Muscle layer of colon (tissue), 2 donors: ENCODE data around the gene APOBEC3B.
"Not testable (repeated sequence)": the region's sequence is repeated elsewhere in the genome, so short reads cannot be mapped to it uniquely, and the experiment has no call there.

ENCODE experiments used
- H3K27ac ChIP-seq: one replicate; pipeline ENCODE4 v1.7.0; 2013; ENCODE audit warnings: low read depth, mild to moderate bottlenecking, low read length, moderate library complexity
- H3K27me3 ChIP-seq, 2 donors: one replicate each; pipeline ENCODE4 v1.7.0; 2013; ENCODE audit warnings: low read length in 2 of 2, mild to moderate bottlenecking in 2 of 2; ENCODE audit not compliant: insufficient read depth in 2 of 2, control insufficient read depth in 1 of 2
- H3K36me3 ChIP-seq: one replicate; pipeline ENCODE4 v1.7.0; 2013; ENCODE audit warnings: mild to moderate bottlenecking, low read length; ENCODE audit not compliant: insufficient read depth
- H3K4me1 ChIP-seq: one replicate; pipeline ENCODE4 v1.7.0; 2013; ENCODE audit warnings: mild to moderate bottlenecking, low read length; ENCODE audit not compliant: insufficient read depth
- H3K4me3 ChIP-seq, 2 donors: one replicate each; pipeline ENCODE4 v1.7.0; 2013; ENCODE audit warnings: low read length in 2 of 2, low read depth in 1 of 2, mild to moderate bottlenecking in 1 of 2, moderate library complexity in 1 of 2
- H3K9ac ChIP-seq: one replicate; pipeline ENCODE4 v1.7.0; 2013; ENCODE audit warnings: low read length
- H3K9me3 ChIP-seq: one replicate; pipeline ENCODE4 v1.7.0; 2013; ENCODE audit warnings: mild to moderate bottlenecking, low read length
- donor health status: abdominal sarcoma.
- donor health status: Adenocarcinoma of cecum.

APOBEC3B gene

GRCh38 chr22:38984784-38985757 lies 2.9 kb downstream of the APOBEC3B start:
- not testable (repeated sequence) for H3K9ac ChIP-seq, H3K4me3 ChIP-seq, H3K9me3 ChIP-seq, H3K27ac ChIP-seq, H3K36me3 ChIP-seq, H3K27me3 ChIP-seq
- H3K4me1 ChIP-seq = peaks cover 12% of the 10 kb centered on the region

GRCh38 chr22:38986629-38987028 lies 4.5 kb downstream of the APOBEC3B start:
- Histone ChIP-seq H3K36me3 (no peaks in the 10 kb centered on the region), H3K4me1 (peaks cover 8% of the 10 kb centered on the region), H3K9me3 (no peaks in the 10 kb centered on the region), H3K4me3 (no peak overlapping the region), H3K27ac (no peak overlapping the region), H3K27me3 (no peaks in the 10 kb centered on the region), H3K9ac (no peak overlapping the region)

GRCh38 chr22:38987171-38987895 lies 5.2 kb downstream of the APOBEC3B start:
- Histone ChIP-seq H3K9me3 (no peaks in the 10 kb centered on the region), H3K27ac (no peak overlapping the region), H3K9ac (no peak overlapping the region), H3K36me3 (no peaks in the 10 kb centered on the region), H3K4me1 (peaks cover 6% of the 10 kb centered on the region), H3K4me3 (no peak overlapping the region), H3K27me3 (no peaks in the 10 kb centered on the region)

- H3K27me3 ChIP-seq = no peaks in the 10 kb centered on the region
- no peak overlapping the region for H3K27ac ChIP-seq
- H3K9me3 ChIP-seq = no peaks in the 10 kb centered on the region
- no peaks in the 10 kb centered on the region for H3K36me3 ChIP-seq
- H3K4me1 ChIP-seq = no peaks in the 10 kb centered on the region
- H3K9ac ChIP-seq = no peak overlapping the region
- no peak overlapping the region for H3K4me3 ChIP-seq
These were observed 7.3 kb downstream of the APOBEC3B start for GRCh38 chr22:38989466-38989865.

GRCh38 chr22:38992871-38993371 lies 10.8 kb downstream of the APOBEC3B start:
- H3K4me3 ChIP-seq, H3K27me3 ChIP-seq, H3K4me1 ChIP-seq, H3K9ac ChIP-seq, H3K9me3 ChIP-seq, H3K27ac ChIP-seq, H3K36me3 ChIP-seq: not testable (repeated sequence)

GRCh38 chr22:38996105-38996504 lies 14.0 kb downstream of the APOBEC3B start:
- H3K36me3 ChIP-seq = no peaks in the 10 kb centered on the region
- H3K4me3 ChIP-seq = no peak overlapping the region
- H3K4me1 ChIP-seq = no peaks in the 10 kb centered on the region
- no peaks in the 10 kb centered on the region for H3K9me3 ChIP-seq
- H3K27me3 ChIP-seq = peaks cover 0 to 5% of the 10 kb centered on the region in 2 donors
- H3K27ac ChIP-seq = no peak overlapping the region
- no peak overlapping the region for H3K9ac ChIP-seq

GRCh38 chr22:38997518-38997917 lies 15.4 kb downstream of the APOBEC3B start:
- H3K9ac ChIP-seq = no peak overlapping the region
- H3K27ac ChIP-seq = no peak overlapping the region
- H3K36me3 ChIP-seq = no peaks in the 10 kb centered on the region
- no peaks in the 10 kb centered on the region for H3K9me3 ChIP-seq
- peaks cover 0 to 5% of the 10 kb centered on the region in 2 donors for H3K27me3 ChIP-seq
- H3K4me3 ChIP-seq = no peak overlapping the region
- H3K4me1 ChIP-seq = no peaks in the 10 kb centered on the region

- Histone ChIP-seq H3K4me1 (no peaks in the 10 kb centered on the region), H3K9me3 (no peaks in the 10 kb centered on the region), H3K36me3 (no peaks in the 10 kb centered on the region), H3K27me3 (no peaks in the 10 kb centered on the region), H3K4me3 (no peak overlapping the region), H3K9ac (no peak overlapping the region), H3K27ac (no peak overlapping the region)
These were observed 21.1 kb downstream of the APOBEC3B start for GRCh38 chr22:39003165-39003638.

GRCh38 chr22:39007177-39007576 lies 25.0 kb downstream of the APOBEC3B start:
- Histone ChIP-seq H3K27ac (no peak overlapping the region), H3K4me3 (no peak overlapping the region), H3K27me3 (no peaks in the 10 kb centered on the region), H3K9ac (no peak overlapping the region), H3K36me3 (no peaks in the 10 kb centered on the region), H3K4me1 (no peaks in the 10 kb centered on the region), H3K9me3 (no peaks in the 10 kb centered on the region)

GRCh38 chr22:39008271-39008850 lies 26.2 kb downstream of the APOBEC3B start:
- H3K36me3 ChIP-seq, H3K9ac ChIP-seq, H3K4me3 ChIP-seq, H3K9me3 ChIP-seq, H3K27ac ChIP-seq, H3K27me3 ChIP-seq, H3K4me1 ChIP-seq: not testable (repeated sequence)

- H3K27ac ChIP-seq = no peak overlapping the region
- peaks cover 10% of the 10 kb centered on the region for H3K4me1 ChIP-seq
- H3K9me3 ChIP-seq = no peaks in the 10 kb centered on the region
- no peaks in the 10 kb centered on the region for H3K27me3 ChIP-seq
- H3K9ac ChIP-seq = no peak overlapping the region
- H3K4me3 ChIP-seq = no peak overlapping the region
- H3K36me3 ChIP-seq = no peaks in the 10 kb centered on the region
These were observed 28.8 kb downstream of the APOBEC3B start for GRCh38 chr22:39010946-39011345.
